Mesenteric fat pad (tissue), 1 donor: ENCODE results near the gene APOO. TPM values are rescaled to one million over a fixed set of nuclear protein-coding genes. Genes with fewer than 3 reads are reported as not detected.
"Not testable (repeated sequence)": the region's sequence is repeated elsewhere in the genome, so short reads cannot be mapped to it uniquely, and the experiment has no call there.

Experiments
- DNase-seq: peaks from one replicate; pipeline ENCODE4 v3.0.0-alpha.2; 2020; ENCODE audit warnings: low spot score
- total RNA-seq: library from RNA; stranded (reverse); fragmentation: NEBNext Ultra II Directional; extraction: Animal tissue kit (Norgen Biotek cat#: 25700); gene quantifications from one replicate; pipeline ENCODE4 v1.2.1, GENCODE V29; 2021
- donor health status: DM: yes; HTN: yes; CAD: no.

The APOO gene
- total RNA-seq, 1 donor from 2014 or later = 21.6 TPM

DNA sequence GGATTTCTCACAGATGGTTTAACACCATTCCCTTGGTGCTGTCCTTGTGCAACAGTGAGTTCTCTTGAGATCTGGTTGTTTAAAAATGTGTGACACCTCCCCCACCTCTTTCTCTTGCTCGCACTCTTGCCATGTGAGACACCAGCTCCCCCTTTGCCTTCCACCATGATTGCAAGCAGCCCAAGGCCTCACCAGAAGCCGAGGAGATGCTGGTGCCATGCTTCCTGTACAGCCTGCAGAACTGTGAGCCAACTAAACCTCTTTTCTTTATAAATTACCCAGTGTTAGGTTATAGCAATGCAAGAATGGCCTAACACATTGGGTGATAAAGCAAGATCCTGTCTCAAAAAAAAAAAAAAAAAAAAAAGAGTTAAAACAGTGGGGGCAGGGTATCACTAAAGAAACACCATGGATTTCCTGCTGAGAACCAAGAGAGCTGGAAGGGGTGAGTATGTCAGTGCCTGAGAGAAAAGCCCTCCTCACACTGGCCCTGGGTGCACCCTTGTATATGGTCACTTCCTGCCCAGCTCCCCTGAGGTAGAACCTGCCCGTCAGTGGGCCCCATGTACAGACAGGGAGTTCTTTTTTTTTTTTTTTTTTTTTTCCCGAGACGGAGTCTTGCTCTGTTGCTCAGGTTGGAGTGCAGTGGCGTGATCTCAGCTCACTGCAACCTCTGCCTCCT is 46.4 kb downstream of the APOO start:
- DNase-seq = no peak

DNA sequence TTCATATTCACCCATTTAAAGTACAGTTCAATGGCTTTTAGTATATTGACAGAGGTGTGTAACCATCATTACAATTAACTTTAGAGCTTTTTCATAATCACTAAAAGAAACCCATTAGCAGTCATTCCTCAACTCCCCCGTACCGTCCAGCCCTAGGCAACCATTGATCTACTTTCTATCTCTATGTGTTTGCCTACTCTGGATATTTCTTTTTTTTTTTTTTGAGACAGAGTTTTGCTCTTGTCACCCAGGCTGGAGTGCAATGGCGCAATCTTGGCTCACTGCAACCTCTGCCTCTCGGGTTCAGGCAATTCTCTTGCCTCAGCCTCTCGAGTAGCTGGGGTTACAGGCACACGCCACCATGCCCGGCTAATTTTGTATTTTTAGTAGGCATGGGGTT is 48.5 kb downstream of the APOO start:
- DNase-seq = not testable (repeated sequence)

DNA sequence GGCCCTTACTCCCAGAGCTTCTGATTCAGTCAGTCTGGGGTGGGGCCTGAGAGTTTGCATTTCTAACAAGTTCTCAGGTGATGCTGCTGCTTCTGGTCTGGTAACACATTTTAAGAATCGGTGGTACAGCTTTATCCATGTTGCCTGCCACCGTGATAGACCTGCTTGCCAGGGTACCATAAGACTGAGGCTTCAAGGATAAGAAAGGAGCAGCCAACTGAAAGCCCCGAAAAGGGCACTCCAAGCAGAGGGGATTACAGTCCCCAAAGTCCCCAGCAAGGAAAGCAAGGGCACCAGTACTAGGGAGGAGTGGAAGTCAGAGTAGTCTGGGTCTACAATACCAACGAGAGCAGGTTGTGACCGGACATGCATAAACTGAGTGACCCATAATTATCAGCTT is 49.8 kb downstream of the APOO start:
- DNase-seq = no peak

DNA sequence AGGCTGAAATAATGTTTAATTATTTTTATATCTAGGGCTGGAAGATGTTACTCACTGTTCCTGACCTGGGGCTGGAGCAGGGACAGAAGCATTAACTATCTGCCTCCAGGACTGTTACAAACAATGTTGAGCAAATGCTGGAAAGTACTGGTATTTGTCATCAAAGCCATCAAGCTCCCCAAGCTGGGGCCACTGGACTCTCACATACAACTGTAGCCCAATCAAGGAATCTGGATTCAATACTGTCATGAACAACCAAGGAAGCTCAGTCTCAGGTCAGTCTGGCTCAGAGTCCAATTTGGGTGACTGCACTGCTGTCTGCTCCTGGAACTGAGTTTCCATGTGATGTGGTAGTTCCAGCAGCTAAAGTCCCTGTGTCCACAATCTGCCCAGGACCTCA is 50.4 kb downstream of the APOO start:
- no peak for DNase-seq

DNA sequence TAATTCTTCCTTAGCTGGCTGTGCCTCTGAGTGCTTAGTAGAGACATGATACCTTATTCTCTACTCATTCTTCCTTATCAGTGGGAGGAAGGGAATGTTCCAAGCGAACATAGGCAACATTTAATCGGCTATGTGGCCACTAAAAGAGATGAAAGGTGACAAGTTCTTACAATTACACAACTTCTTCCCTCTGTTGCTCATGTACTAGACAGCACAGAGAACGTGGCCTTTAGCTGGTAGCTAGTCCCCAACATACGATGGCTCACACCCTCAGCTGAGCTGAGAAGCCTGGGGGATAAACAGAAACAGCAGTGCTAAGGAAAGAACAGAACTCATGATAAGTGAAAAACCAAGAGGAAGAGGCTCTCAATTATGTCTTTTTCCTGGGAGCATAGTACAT is 52.2 kb downstream of the APOO start:
- no peak for DNase-seq

DNA sequence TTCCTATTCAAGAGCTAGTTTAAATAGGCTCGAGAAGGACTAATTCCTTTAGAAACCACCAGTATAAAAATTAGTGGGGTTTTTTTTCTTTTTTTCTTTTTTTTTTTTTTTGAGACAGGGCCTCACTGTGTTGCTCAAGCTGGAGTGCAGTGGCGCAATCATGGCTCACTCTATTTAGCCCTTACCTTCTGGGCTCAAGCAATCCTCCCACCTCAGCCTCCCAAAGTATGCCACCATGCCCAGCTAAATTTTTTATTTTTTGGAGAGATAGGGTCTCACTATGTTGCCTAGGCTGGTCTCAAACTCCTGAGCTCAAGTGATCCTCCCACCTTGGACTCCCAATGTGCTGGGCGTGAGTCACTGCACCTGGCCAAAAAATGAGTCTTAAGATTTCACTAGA is 52.8 kb downstream of the APOO start:
- no peak for DNase-seq

DNA sequence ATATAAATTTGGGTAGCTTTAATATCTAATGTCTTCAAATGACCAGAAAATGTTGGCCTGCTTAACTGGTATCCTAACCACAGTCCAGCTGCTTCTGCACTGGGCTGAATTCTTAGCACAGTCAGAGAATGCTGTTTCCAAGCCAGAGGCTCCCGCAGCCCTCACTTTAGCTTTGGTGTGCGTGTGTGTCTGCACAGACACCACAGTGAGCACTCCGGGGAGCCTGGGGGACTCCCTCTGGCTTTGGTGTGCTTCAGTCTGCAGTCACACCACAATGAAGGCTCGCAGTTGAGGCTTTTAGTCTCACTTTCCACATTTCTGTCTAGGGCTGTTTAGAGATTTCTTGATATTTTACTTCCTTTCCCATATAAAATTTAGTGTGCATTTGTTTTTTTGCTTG is 53.6 kb downstream of the APOO start:
- DNase-seq = no peak

DNA sequence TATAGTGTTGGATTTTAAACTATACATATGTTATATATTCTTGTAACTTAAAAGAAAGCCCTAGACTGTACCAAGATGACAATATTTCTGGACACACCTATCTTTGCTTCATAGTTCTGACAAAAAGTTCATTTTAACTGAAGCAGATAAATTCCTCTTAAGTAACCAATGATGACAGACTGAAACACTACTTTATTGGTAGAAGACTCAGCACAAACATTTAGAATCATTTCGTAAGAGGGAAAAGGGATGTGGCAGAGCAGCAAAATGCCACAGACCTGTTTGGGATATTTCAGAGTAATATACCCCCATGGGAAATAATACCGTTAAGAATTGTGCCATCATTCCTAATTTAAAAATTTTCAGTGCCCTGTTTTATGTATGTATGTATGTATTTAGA is 56.2 kb downstream of the APOO start:
- no peak for DNase-seq

DNA sequence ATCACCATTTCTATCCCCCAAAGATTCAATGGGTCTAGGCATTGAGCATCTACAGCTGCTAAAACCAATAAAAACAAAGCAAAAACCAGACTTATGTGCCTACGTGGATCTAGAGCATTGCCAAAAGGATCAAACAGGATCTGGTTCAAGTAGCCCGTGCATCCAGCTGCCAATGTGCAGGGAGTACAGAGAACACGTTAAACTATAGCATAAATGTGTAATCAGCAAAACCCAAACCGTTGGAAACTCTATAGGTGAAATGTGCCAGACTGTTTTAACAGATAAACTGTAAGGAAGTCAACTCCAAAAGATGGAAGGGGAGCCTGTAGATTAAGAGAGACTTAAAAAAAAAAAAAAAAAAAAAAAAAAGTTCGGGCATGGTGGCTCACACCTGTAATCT is 58.5 kb downstream of the APOO start:
- no peak for DNase-seq

DNA sequence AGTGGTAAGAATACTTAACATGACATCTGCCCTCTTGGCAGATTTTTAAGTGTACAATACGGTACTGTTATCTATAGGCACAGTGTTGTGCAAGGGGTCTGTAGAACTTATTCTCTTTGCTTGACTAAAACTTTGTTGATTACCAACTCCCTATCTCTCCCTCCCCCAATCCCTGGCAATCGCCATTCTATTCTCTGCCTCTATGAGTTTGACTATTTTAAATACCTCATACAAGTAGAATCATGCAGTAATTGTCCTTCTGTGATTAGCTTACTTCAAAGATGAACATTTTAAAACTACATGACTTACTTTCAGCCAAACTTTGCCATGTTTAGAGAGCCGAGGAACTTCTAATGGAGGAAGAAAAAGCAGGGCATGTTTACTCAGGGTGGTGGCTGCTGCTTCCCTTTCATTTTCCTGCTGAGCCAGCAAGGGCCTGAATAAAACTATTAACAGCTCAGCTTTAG is 62.4 kb downstream of the APOO start:
- no peak for DNase-seq

DNA sequence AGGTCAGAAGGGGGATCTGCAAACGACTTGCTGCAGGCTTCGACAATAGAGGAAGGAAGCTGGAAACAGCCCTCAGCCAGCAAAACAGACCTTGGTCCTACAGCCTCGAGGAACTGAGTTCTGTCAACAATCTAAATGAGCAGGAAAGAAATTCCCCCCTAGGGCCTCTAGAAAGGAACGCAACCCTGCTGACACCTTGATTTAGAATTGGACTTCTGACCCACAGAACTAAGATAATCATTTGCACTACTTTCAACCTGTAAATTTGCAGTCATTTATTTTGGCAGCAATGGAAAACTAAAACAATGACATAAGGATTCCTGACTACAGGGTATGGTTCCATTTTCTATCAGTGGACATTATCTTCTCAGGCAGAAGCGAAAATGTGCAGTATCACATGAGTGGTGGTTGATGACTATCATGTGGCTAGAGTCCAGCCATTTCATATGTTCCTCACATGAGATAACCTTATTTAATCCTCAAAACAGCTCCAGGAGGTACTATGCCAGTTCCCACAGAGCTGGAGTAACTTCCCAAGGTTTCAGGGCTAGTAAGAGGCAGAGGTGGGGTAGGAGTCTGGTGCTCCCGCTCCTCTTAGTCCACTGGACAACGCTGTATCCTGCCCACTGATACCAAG is 63.1 kb downstream of the APOO start:
- DNase-seq = no peak

DNA sequence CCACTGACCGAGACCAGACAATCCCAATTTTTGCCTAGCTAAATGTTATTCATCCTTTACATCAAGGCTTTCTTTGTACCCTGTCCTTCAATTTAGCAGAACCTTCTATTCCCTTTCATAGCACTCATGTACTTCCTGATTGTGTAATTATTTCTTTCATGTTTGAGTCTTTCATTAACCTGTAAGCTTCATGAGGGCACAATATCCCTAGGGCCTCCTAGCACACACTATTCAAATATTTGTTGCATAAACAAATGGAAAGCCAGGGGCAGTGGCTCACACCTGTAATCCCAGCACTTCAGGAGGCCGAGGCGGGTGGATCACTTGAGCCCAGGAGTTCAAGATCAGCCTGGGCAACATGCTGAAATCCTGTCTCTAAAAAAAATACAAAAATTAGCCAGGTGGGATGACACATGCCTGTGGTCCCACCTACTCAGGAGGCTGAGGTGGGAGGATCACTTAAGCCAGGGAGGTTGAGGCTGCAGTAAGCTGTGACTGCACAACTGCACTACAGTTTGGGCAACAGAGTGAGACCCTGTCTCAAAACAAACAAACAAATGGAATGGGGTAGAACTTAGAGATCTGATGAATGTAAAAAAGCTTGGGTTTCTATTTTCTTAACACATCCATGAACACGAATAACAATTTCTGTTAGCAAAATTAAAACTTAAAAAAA is 65.8 kb downstream of the APOO start:
- no peak for DNase-seq

DNA sequence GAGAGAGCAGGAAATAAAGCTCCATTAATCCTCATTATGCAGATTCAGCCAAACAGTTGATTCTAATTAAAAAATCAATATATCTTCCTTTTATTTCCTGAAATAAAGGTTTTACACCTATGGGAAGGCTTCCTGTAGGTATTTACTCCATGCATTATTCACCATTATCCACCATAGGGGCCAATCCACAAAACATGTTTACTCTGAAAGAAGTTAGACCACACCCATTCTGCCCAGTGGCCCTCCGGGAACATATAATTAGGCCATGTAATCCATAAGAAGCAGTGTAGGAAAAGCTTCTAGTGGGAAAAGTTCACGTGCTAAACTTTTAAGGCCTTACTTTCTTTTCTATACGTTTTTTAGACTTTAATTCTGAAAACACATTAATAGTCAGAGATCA is 67.1 kb downstream of the APOO start:
- DNase-seq = no peak

DNA sequence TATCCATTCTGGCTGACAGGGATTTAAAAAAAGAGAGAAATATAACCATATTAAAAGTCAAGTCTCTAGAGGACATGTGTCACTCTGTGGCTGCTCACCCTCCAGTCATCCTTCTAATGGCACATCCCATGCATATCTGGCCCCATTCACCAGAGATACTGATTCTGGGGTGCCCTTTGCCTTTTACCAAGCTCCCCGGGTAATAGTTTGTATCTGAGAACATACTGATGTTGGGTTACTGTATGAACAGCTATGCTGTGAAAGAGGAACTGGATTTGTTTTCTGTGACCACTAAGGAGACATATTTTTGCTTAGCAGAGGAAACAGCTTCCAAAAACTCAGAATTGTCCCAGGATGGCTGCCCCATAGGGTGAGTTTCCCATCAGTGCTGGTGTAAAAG is 68.8 kb downstream of the APOO start:
- no peak for DNase-seq

DNA sequence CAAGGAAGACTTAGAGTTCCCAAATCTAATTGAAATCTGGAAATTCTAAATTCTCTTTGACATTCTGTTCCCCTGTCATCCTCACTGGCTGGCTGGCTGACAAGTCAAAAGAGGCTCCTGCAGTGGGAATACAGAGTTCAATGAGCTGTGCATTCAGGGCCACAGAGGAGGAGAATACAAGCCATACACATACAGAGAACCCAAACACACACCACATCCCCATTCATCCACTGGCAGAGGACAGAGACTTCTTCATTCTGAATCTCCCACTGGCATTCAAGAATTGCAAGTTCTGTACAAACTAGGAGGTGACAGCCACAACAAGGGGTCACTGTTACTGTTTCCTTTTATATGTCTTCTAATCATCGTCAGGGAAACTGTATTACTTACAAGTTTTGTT is 75.0 kb downstream of the APOO start:
- DNase-seq = no peak

DNA sequence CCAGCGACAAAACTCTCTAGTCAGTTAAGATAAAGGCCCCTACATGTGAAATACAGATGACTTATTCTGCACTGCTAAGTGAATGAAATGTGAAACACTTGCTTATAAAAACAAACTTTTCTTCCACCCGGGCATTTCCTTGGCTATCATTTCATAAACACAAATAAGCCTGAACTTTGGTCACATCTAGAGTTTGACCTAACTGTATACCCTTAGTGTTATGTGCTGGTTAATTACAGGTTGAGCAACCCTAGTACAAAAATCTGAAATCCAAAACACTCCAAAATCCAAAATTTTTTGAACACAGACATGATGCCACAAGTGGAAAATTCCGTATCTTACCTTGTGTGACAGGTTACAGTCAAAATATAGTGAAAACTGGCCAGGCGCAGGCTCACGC is 78.9 kb downstream of the APOO start:
- DNase-seq = no peak

DNA sequence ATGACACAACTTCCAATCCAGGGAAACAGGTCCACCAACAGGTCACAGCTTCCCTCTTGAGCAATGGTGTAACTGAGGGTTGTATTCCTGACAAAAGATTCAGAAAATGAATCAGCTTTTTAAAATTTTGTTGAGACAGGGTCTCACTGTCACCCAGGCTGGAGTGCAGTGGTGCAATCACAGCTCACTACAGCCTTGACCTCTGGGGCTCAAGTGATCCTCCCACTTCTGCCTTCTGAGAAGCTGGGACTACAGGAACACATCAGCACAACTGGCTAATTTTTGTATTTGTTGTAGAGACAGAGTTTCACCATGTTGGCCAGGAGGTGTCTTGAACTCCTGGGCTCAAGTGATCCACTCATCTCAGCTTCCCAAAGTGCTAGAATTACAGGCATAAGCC is 81.1 kb downstream of the APOO start:
- DNase-seq = no peak

DNA sequence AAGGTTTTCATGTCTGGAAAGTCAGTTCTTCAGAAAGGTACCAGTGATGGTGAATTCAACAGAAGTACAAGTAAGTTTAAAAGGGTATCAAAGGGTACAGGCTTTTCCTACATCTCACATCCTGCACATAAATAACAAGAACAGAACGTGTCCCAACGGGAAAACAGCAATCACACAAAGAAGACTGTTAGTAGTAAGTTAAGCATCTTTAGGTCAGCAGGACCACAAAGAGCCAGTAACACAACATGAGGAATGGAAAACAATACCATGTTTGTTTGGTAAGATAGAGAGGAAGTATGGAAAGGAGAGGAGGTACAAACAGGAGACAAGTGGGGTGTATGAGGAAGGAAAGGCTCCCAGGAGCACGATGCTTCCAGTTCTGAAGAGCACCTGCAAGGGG is 81.5 kb downstream of the APOO start:
- no peak for DNase-seq

DNA sequence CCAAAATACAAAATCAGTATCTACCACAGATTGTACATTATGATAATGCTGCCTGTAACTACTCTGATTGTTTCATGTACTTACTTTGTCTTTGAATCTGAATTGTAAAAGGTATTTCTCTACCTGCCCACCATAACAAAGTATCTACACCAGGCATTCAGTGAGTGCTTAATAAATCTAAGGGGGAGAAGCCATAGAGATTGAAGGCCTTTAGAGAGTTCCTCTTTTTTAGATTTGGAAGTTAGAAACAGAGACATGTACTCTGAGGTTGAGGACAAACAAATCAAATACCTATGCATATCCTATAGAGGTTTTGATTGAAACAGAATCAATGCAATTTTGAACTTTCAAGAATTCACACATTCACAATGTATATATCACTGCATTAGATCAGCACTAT is 82.1 kb downstream of the APOO start:
- DNase-seq = no peak

DNA sequence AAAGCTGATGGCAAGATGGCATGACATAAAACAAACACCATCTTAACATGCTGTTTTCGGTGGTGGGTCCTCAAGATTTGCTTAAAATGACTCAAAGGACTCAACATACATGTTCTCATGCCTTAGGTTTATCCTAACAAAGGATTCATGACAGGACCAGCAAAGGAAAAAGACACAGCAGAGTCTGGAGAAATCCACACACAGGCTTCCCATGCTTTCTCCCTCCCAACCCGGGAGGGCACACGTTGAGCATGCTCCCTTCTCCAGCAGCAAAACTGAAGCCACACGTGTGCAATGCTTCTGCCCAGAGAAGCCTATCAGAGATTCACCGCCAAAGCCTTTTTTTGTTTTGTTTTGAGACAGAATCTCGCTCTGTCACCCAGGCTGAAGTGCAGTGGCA is 84.9 kb downstream of the APOO start:
- DNase-seq = no peak

DNA sequence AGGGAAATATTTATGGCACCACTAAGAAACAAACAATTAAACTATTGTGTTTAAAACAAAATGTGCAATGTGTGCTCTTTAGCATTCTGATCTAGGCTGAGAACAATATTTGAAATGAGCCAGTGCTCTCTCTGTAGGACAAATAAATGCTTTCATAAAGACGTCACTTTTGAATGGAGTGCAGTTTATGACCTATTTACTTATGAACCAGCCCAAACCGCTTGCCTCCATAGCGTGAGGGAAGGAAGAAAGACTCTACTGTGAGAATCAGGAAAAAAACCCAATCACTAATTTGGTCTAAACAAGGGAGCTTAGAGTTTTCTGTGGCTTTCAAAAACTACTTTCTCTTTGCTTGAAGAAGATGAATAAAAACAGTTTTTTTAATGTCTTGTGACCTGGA is 85.3 kb downstream of the APOO start:
- DNase-seq = no peak

DNA sequence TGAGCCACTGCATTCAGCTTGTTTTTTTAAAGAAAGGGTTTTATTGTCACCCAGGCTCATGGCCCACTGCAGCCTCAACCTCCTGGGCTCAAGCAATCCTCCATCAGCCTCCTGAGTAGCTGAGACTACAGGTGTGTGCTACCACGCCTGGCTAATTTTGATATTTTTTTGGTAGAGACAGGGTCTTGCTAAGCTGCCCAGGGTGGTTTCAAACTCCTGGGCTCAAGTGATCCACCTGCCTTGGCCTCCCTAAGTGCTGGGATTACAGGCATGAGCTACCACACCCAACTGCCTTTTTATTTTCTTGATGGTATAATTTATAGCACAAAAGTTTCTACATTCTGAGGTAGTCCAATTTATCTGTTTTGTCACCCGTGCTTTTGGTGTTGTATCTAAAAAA is 85.9 kb downstream of the APOO start:
- DNase-seq = no peak

DNA sequence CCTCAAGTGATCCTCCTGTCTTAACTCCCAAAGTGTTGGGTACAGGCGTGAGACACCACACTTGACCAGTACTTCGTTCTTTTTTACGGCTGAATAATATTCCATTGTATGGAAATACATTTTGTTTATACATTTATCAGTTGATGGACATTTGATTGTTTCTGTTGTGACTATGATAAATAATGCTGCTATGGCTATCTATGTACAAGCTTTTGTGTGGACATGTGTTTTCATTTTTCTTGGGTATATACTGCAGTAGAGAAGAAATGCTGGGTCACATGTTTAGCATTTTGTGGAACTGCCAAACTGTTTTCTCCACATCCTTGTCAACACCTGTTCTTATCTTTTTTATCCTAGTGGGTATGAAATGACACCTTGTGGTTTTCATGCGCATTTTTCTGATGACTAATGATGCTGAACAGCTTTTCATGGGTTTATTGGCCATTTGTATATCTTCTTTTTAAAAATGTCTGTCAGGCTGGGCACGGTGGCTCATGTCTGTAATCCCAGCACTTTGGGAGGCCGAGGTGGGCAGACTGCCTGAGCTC is 87.4 kb downstream of the APOO start:
- no peak for DNase-seq
